PC-9 (cell line): Measurements from ENCODE around the gene PJA1. TPM values are rescaled to one million over a fixed set of nuclear protein-coding genes. Genes with fewer than 3 reads are reported as not detected.

ENCODE experiments used
- BruUV-seq: library from RNA; stranded (reverse); fragments of 400-500 nt; replicated peaks from 2 replicates; lab custom pipeline; 2021; lab: Mats Ljungman, UMichigan
- CTCF ChIA-PET: fragments of 300-600 bp; sonication (Branson Sonifier 250); formaldehyde crosslinking; loops from one replicate; lab custom pipeline; 2022; ENCODE audit warnings: antibody characterized with exemption; lab: Charles Lee
- POLR2A ChIA-PET: fragments of 300-600 bp; sonication (Branson Sonifier 250); formaldehyde crosslinking; loops from one replicate; lab custom pipeline; 2022; ENCODE audit warnings: antibody characterized with exemption; ENCODE audit not compliant: unreplicated experiment; lab: Charles Lee
- DNase-seq, 2 experiments: peaks; one replicate each; pipeline versions ENCODE4 v3.0.0 to v3.0.0-alpha.2; 2015 to 2022; ENCODE audit warnings: mixed read lengths in 1 of 2
- H2AFZ ChIP-seq: fragments of 200-600 bp; sonication (generic); 2 replicates; pipeline ENCODE4 v1.8.1; 2017; ENCODE audit warnings: antibody characterized with exemption
- H3F3A ChIP-seq: fragments of 200-600 bp; sonication (generic); 2 replicates; pipeline ENCODE4 v1.8.1; 2017; ENCODE audit warnings: antibody characterized with exemption, mild to moderate bottlenecking, low read depth; ENCODE audit not compliant: insufficient read depth
- H3K27ac ChIP-seq: fragments of 200-600 bp; sonication (generic); 2 replicates; pipeline ENCODE4 v1.6.1; 2016; ENCODE audit warnings: mixed run types
- H3K27me3 ChIP-seq: fragments of 200-600 bp; sonication (generic); 2 replicates; pipeline ENCODE4 v1.6.1; 2016; ENCODE audit warnings: low read depth, mixed run types; ENCODE audit not compliant: insufficient read depth
- H3K36me3 ChIP-seq: fragments of 200-600 bp; sonication (generic); 2 replicates; pipeline ENCODE4 v1.6.1; 2016; ENCODE audit warnings: low read depth, mixed run types
- H3K4me1 ChIP-seq: fragments of 200-600 bp; sonication (generic); replicated peaks from 2 replicates; pipeline ENCODE4 v1.6.1; 2016; ENCODE audit warnings: mixed run types; ENCODE audit not compliant: insufficient read depth
- H3K4me2 ChIP-seq: fragments of 200-600 bp; sonication (generic); 2 replicates; pipeline ENCODE4 v1.6.1; 2017; ENCODE audit warnings: mixed run types
- H3K4me3 ChIP-seq: fragments of 200-600 bp; sonication (generic); 2 replicates; pipeline ENCODE4 v1.6.1; 2016; ENCODE audit warnings: mixed run types
- H3K79me2 ChIP-seq: fragments of 200-600 bp; sonication (generic); 2 replicates; pipeline ENCODE4 v1.6.1; 2017; ENCODE audit warnings: low read depth, mixed run types
- H3K9me2 ChIP-seq: fragments of 200-600 bp; sonication (generic); 2 replicates; pipeline ENCODE4 v1.8.1; 2017; ENCODE audit warnings: mild to moderate bottlenecking; ENCODE audit not compliant: insufficient read depth
- H3K9me3 ChIP-seq: fragments of 200-600 bp; sonication (generic); 2 replicates; pipeline ENCODE4 v1.8.1; 2016; ENCODE audit warnings: low read depth; ENCODE audit not compliant: insufficient read depth
- H4K20me1 ChIP-seq: fragments of 200-600 bp; sonication (generic); 2 replicates; pipeline ENCODE4 v1.8.1; 2017; ENCODE audit not compliant: insufficient read depth
- CTCF ChIP-seq: fragments of 200-600 bp; sonication (generic); conservative IDR thresholded peaks from 2 replicates; pipeline ENCODE4 v1.6.1; 2017; ENCODE audit warnings: mixed run types, antibody characterized with exemption, mild to moderate bottlenecking, moderate library complexity
- EZH2 ChIP-seq: fragments of 200-600 bp; sonication (generic); IDR thresholded peaks from 2 replicates; pipeline ENCODE4 v1.8.0; 2017; ENCODE audit warnings: antibody characterized with exemption, low read depth
- intact Hi-C: fragments of 100-400 bp; cut with micrococcal nuclease; formaldehyde crosslinking; loops from one replicate; pipeline ENCODE4 v1.10.0; 2022; ENCODE audit not compliant: unreplicated experiment
- total RNA-seq: library from RNA; stranded (reverse); gene quantifications from 2 replicates; pipeline ENCODE4 v1.2.3, GENCODE V29; 2021

PJA1 gene
- total RNA-seq, 1 experiment from 2014 or later: 27.7 TPM

GRCh38 chrX:69117876-69118526 is 47.3 kb downstream of the PJA1 start:
- no peak for DNase-seq
- Histone ChIP-seq H3K9me3 (no peaks in the 10 kb centered on the region), H3F3A (no peaks in the 10 kb centered on the region), H3K4me3 (no peak overlapping the region), H3K9me2 (no peaks in the 10 kb centered on the region), H3K4me2 (no peak overlapping the region), H3K4me1 (no peaks in the 10 kb centered on the region), H3K79me2 (no peaks in the 10 kb centered on the region), H3K27me3 (no peaks in the 10 kb centered on the region), H2AFZ (no peak overlapping the region), H3K36me3 (no peaks in the 10 kb centered on the region), H4K20me1 (no peaks in the 10 kb centered on the region), H3K27ac (no peak overlapping the region)
- TF ChIP-seq CTCF (no peak), EZH2 (no peak)
- intact Hi-C loops: no loop called here
- ChIA-PET CTCF (no interaction called here), POLR2A (no interaction called here)
- BruUV-seq: no TSS peak

- Histone ChIP-seq H3K27ac (no peak overlapping the region), H3K9me3 (no peaks in the 10 kb centered on the region), H4K20me1 (no peaks in the 10 kb centered on the region), H3K4me3 (no peak overlapping the region), H2AFZ (no peak overlapping the region), H3K4me1 (no peaks in the 10 kb centered on the region), H3F3A (no peaks in the 10 kb centered on the region), H3K9me2 (no peaks in the 10 kb centered on the region), H3K36me3 (no peaks in the 10 kb centered on the region), H3K27me3 (no peaks in the 10 kb centered on the region), H3K79me2 (no peaks in the 10 kb centered on the region), H3K4me2 (no peak overlapping the region)
- intact Hi-C loops: no loop called here
- TF ChIP-seq EZH2 (no peak), CTCF (no peak)
- ChIA-PET CTCF (interaction anchor here (0.6 kb wide), 1 partner anchor 24 kb away, joined by 7 read pairs; no protein-coding TSS in a partner anchor), POLR2A (interaction anchor here (1.1 kb wide), 1 partner anchor 287 kb away, joined by 4 read pairs; the partner anchor contains the start of gene EFNB1)
- no TSS peak for BruUV-seq
- DNase-seq: peak; percentile 53 to 70
Observed at GRCh38 chrX:69116077-69116476, 49.2 kb downstream of the PJA1 start.

DNA sequence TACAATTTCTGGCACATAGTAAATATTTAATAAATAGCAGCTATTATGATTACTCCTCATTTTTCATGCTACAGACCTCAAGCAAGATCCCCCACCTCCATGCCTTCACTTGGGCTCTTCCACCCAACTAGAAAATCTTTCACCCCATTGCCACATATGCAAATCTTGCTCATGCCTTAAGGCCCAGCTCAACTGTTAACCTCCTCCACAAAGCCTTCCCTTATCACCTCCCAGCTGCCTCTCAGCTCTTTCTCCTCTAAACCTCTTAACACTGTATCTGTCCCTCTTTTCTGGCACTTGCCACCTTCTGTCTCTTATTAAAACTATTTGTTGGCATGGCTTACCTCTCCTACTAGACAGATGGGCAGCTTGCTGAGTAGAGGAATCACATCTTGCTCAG is 51.5 kb downstream of the PJA1 start:
- no TSS peak for BruUV-seq

More for the DNA sequence above, 51.5 kb downstream of the PJA1 start:
- H3F3A ChIP-seq: no peaks in the 10 kb centered on the region
- ChIA-PET CTCF (no interaction called here), POLR2A (no interaction called here)
- intact Hi-C loops: no loop called here
- H3K27ac ChIP-seq: no peak overlapping the region
- H3K79me2 ChIP-seq: no peaks in the 10 kb centered on the region
- no peaks in the 10 kb centered on the region for H3K9me2 ChIP-seq
- no peak overlapping the region for H3K4me3 ChIP-seq
- H4K20me1 ChIP-seq: no peaks in the 10 kb centered on the region
- H3K27me3 ChIP-seq: no peaks in the 10 kb centered on the region
- no peak for TF ChIP-seq CTCF
- TF ChIP-seq EZH2: no peak
- no peaks in the 10 kb centered on the region for H3K9me3 ChIP-seq
- no peak for DNase-seq
- no peak overlapping the region for H3K4me2 ChIP-seq
- peaks cover 18% of the 10 kb centered on the region for H3K4me1 ChIP-seq
- H2AFZ ChIP-seq: no peak overlapping the region
- no peaks in the 10 kb centered on the region for H3K36me3 ChIP-seq
